Stimulated activated CD4-positive, alpha-beta T cell treated with anti-CD3 and anti-CD28 coated beads, TNF-alpha, amount 100 ng/mL, for 24 hours (primary cell): Measurements from ENCODE around the gene GMEB2.
"Not testable (repeated sequence)": the region's sequence is repeated elsewhere in the genome, so short reads cannot be mapped to it uniquely, and the experiment has no call there.

Experiments
- DNase-seq, 3 experiments: peaks; one replicate each; pipeline ENCODE4 v3.0.0-alpha.2; 2020; ENCODE audit warnings: low read depth in 3 of 3

The GMEB2 gene

DNA sequence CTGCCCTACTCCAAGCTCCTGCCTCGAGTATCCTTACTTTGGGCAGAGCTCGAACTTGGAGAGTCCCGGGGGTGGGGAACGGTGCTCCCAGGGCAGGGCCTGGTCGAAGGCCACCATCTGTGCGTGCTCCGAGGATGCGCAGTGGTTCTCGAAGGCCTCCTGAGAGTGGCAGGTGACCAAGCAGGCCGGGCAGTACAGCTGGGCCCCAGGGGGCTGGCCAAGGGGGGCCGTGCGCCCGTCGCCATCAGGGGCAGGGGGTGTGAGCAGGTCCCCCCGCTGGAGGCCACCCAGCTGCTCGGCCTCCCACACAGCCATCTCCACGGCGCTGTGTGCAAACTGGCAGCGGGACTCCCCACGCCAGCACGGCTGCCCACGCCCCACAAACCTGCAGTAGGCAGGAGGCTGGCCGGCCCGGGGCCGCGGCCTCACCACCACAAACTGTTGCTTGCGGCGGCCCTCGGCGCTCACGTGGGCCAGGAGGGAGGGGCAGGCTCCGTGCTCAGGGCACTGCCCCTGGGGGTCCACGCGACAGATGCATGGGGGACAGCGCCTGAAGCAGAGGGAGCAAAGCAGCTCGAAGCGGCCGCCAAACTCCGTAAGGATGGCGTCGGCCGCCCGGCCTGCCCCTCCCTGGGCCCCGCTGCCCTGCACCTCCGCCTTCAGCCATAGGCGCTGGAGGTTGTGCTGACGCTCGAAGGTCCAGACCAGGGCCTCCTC lies 54.7 kb downstream of the GMEB2 start:
- DNase-seq = no peak

DNA sequence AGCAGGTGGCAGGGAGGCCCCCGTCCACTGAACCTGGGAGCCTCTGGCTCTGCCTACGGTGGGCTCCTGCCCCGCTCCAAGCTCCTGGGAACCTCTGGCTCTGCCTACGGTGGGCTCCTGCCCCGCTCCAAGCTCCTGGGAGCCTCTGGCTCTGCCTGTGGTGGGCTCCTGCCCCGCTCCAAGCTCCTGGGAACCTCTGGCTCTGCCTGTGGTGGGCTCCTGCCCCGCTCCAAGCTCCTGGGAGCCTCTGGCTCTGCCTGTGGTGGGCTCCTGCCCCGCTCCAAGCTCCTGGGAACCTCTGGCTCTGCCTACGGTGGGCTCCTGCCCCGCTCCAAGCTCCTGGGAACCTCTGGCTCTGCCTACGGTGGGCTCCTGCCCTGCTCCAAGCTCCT lies 55.8 kb downstream of the GMEB2 start:
- DNase-seq = not testable (repeated sequence)

- DNase-seq = no peak
Observed at GRCh38 chr20:63570281-63571086, 56.4 kb downstream of the GMEB2 start.

DNA sequence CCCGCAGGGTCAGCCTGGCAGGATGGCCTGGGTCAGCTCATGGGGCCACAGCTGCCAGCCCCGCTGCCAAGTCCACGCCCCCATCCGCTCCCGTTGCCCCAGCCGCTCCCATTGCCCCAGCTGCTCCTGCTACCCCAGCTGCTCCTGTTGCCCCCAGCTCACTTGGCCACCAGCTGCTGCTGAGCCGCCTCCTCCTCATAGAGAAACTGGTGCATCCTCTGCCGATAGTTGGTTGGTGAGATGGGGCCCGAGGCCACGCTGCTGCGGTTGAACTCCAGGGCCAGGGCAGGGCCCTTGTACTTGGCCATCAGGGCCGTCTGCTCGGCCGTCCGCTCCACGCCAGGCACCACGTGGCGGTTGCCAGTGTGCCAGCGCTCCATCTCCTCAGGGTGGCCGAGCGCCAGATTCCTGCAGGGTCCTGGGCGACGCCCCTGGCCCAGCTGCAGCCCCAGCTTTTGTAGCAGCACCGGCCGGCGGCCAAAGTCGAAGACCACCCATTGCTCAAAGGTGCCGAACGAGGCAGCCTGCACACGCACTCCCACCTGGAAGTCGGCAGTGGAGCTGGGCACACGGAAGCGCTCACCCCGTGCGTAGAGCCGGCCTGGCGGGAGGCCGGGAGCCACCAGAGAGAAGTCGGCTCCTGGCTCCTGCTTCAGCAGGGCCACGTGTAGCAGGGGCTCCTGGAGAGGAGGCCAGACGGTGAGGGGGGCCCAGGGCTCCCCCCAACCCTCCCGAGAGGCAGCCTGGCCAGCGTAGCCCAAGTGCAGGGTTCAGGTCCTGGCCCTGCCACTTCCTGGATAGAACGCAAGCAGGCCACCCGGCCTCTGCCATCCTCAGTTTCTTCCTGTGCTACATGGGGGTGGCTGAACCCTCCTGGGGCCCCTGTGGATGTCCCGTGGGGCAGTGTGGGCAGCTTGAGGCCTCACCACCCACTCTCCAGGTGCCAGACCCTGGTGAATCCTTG lies 57.6 kb downstream of the GMEB2 start:
- DNase-seq = no peak

- DNase-seq = no peak
Observed at GRCh38 chr20:63568170-63568981, 58.5 kb downstream of the GMEB2 start.

GRCh38 chr20:63567386-63568169 lies 59.3 kb downstream of the GMEB2 start:
- peak in 1 of 3 experiments; percentile 51 for DNase-seq

- no peak for DNase-seq
Observed at GRCh38 chr20:63567136-63567385, 59.8 kb downstream of the GMEB2 start.

GRCh38 chr20:63566395-63567135 lies 60.3 kb downstream of the GMEB2 start:
- no peak for DNase-seq

- no peak for DNase-seq
Observed at GRCh38 chr20:63565699-63566335, 61.1 kb downstream of the GMEB2 start.

DNA sequence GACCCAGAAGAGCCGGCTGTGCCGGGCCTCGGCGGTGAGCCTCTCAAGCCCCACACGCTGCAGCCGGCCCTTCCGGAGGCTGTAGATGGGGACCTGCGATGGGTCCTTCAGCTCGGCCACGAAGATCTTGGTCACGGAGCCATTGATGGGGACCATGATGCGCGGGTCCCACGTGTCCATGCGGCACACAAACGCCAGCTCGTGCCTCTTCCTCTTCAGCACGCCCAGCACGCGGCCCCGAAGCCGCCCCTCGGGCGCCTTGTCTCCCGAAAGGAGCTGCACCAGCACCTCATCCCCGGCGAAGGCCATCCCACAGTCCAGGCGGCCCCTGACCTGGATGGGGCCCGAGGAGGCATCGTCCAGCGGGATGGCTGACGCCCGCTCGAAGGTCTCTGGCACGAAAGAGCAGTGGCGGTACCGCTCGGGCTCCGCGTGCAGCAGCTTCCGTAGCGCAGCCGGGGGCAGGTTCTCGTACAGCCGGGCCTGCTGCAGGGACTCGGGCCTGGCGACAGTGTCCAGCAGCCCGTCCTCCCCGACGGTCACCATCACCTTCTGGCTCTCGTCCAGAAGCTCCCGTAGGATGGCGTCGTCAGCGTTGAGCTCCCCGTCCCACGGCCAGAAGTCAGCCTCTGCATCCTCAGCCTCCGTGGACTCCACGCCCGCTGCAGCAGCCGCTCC lies 61.7 kb downstream of the GMEB2 start:
- DNase-seq = no peak

GRCh38 chr20:63564036-63564810 lies 62.7 kb downstream of the GMEB2 start:
- no peak for DNase-seq

DNA sequence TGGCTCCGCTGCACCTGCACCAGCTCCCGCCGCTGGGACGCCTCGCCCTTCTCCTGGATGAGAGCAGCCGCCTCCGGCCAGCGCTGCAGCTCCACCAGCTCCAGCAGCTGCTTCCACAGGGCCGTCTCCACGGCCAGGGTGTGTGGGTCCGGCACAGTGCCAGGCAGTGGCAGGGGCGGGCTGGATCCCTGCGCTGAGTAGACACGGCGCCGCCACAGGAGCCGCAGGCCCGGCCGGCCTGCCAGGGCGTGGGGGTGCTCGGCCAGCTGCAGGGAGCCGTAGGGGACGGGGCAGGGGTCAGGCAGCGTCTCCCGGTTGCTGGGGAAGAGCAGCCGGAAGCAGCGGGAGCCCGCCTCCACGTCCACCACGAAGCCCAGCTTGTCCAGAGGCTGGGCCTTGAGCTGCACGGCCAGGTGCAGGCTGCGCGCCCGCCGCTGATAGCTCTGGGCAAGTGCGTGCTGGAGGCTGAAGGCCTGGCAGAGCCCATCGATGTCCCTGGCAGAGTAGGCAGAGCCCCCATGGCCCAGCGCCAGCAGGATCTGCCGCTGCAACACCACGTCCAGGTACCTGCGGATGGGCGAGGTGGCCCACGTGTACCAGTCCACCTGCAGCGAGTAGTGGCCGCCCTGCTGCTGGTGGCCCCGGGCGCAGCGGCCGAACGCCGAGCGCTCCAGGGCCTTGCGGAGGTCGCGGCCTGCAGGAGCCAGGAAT lies 63.5 kb downstream of the GMEB2 start:
- no peak for DNase-seq

GRCh38 chr20:63562461-63563224 lies 64.3 kb downstream of the GMEB2 start:
- DNase-seq = no peak

DNA sequence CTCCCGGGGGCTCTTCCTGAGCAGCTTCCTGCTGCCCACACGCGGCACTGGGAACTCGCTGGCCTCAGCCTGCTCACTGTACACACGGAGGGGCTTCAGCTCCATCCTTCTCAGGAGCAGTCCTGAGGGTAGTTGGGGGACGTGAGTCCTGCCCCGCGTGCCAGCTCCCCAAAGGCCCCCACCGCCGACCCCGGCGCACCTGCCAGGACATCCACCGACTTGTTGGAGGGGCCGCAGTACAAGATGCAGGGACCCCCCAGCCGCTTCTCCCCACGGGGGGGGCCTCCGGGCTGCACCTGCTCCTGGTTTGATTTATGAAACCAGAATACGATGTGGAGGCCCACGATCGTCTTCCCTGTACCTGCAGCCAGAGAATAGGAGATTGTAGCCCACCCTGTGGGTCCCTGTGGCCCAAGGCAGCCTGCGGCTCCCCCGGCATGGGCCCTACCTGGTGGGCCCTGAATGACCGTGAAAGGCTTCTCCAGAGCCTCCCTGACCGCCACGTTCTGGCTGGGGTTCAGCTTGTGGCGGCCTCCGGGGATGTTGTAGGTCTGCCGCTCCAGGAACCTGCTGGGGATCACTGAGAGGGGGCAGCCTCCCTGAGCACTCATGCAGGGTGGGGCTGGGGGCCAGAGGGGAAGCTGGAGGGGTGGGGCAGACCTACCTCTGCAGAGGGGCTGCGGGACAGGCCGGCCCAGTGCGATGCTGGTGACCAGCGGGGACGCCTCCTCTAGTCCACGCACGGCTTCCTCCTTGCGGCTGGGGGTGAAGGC lies 65.1 kb downstream of the GMEB2 start:
- no peak for DNase-seq

GRCh38 chr20:63560856-63561609 lies 65.9 kb downstream of the GMEB2 start:
- DNase-seq = no peak
